GM12873 (cell line): ENCODE measurements around the gene SCN9A.

Source experiments
- TF ChIP-seq, protein P1 (sequence below): IDR thresholded peaks from 2 replicates; pipeline ENCODE4 v1.5.1; 2012; ENCODE audit warnings: low read depth, mild to moderate bottlenecking, moderate library complexity, low read length, control low read depth; ENCODE audit not compliant: insufficient read depth; ENCODE audit errors: missing control alignments

The SCN9A gene

GRCh38 chr2:166154685-166155338 lies 220.9 kb downstream of the SCN9A start:
- TF ChIP-seq, protein P1, sequence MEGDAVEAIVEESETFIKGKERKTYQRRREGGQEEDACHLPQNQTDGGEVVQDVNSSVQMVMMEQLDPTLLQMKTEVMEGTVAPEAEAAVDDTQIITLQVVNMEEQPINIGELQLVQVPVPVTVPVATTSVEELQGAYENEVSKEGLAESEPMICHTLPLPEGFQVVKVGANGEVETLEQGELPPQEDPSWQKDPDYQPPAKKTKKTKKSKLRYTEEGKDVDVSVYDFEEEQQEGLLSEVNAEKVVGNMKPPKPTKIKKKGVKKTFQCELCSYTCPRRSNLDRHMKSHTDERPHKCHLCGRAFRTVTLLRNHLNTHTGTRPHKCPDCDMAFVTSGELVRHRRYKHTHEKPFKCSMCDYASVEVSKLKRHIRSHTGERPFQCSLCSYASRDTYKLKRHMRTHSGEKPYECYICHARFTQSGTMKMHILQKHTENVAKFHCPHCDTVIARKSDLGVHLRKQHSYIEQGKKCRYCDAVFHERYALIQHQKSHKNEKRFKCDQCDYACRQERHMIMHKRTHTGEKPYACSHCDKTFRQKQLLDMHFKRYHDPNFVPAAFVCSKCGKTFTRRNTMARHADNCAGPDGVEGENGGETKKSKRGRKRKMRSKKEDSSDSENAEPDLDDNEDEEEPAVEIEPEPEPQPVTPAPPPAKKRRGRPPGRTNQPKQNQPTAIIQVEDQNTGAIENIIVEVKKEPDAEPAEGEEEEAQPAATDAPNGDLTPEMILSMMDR, result no peak

DNA sequence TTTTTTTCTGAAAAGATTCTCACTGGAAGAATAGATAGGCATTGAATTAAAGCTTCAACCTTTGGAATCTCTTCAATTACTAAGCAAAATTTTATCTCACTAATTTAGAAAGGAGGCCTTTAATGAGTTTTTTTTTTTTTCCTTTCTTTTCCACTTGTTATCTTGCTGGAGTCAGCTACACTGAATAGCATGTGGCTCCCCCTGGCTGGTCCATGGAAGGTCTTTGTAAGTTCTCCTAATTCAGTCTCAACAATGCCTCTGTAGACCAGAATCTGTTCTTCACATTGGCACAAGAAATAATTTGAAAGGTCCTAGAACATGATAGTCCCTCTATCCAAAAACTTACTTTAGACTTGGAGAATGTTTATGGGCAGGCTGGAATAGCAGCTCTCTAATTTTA lies 223.7 kb downstream of the SCN9A start:
- TF ChIP-seq, protein P1, result no peak

DNA sequence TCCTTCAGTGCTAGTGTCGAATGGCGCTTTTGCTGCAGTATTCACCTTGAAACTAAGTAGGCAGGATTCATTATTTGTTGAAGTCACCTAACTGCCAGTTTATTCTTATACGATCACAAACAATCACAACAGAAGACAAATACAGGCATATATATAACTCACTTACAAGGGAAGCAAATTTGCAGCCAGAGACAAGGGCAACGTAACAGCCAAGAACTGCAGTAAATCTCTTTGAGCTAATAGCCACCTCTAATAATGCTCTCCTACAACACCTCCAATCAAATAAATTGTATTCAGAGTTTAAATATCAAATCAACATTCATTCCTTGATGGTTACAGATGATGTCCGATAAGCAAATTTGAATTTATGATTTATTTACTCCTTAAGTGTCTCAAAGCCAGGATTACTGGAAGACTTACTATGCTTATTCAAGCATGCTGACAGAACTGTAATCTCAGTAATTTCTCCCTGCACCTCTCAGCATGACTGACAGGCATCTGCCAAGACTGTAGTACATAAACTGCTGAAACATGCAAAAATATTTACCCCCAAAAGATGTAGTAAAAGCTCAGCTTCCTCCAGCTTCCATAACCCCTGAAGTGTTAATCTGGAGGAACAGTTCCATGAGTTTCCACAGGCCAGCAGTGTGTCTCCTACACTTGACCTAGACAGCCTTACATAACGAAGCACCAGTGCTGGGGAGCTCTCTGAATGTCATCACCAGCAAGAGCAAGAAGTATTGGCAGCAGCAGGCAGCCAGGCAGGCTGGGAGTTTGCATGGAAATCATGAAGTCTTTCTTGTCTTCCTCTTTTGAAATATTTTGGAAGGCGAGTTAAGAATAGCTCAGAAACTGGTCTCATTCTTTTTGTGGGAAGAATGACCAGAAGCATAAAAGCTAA lies 227.0 kb downstream of the SCN9A start:
- TF ChIP-seq, protein P1, result no peak

DNA sequence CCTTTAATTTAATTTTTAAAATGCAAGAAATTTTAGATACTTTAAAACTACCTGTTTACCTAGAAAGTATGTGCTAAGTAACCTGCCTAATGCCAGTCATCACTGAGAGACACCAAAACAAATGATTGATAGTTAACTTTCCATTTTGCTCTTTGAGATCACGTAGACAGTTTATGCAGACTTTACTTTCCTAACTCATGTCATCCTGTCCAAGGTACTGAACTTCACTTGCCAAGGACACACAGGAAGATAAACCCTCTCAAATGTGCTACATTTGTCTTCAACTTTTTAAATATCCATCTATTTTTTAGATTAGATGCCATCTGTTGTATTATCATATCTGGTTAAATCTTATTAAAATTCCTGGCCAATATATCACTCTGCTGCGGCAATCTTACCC lies 227.9 kb downstream of the SCN9A start:
- TF ChIP-seq, protein P1, result no peak
